ENCODE results near the gene GOLGA8J.
"Not testable (repeated sequence)": the region's sequence is repeated elsewhere in the genome, so short reads cannot be mapped to it uniquely, and the experiment has no call there.

The GOLGA8J gene

GRCh38 chr15:30082655-30083054 is at the start of gene GOLGA8J:
TSS of gene GOLGA8J (plus strand) at chr15:30082955. CDS start at chr15:30083053, 98 bp downstream.
- not testable (repeated sequence) for H3K27ac ChIP-seq

GRCh38 chr15:30033211-30033610 is 49.5 kb upstream of the GOLGA8J start:
- no peak for TF ChIP-seq CTCF (conservative IDR thresholded peaks at IDR 0.05)
- no peak overlapping the region for H3K27ac ChIP-seq

- TF ChIP-seq CTCF (conservative IDR thresholded peaks at IDR 0.05), result no peak
- H3K27ac ChIP-seq, result no peak overlapping the region
These were observed 49.0 kb upstream of the GOLGA8J start for GRCh38 chr15:30033763-30034162.

GRCh38 chr15:30036036-30036703 is 46.6 kb upstream of the GOLGA8J start:
- no peak overlapping the region for H3K27ac ChIP-seq
- no peak for TF ChIP-seq CTCF (conservative IDR thresholded peaks at IDR 0.05)

GRCh38 chr15:30038667-30039523 is 43.9 kb upstream of the GOLGA8J start:
- TF ChIP-seq CTCF (conservative IDR thresholded peaks at IDR 0.05), result no peak
- H3K27ac ChIP-seq, result no peak overlapping the region

GRCh38 chr15:30041868-30042267 is 40.9 kb upstream of the GOLGA8J start:
- no peak overlapping the region for H3K27ac ChIP-seq
- no peak for TF ChIP-seq CTCF (conservative IDR thresholded peaks at IDR 0.05)

GRCh38 chr15:30042556-30042955 is 40.2 kb upstream of the GOLGA8J start:
- no peak for TF ChIP-seq CTCF (conservative IDR thresholded peaks at IDR 0.05)
- no peak overlapping the region for H3K27ac ChIP-seq

- no peak overlapping the region for H3K27ac ChIP-seq
- TF ChIP-seq CTCF (conservative IDR thresholded peaks at IDR 0.05), result peak; percentile 66
These were observed 39.5 kb upstream of the GOLGA8J start for GRCh38 chr15:30043211-30043655.

All from VCaP (cell line).